GM21447 (cell line): ENCODE results near the gene PCDHGB6.
"Not testable (repeated sequence)": the region's sequence is repeated elsewhere in the genome, so short reads cannot be mapped to it uniquely, and the experiment has no call there.

ENCODE experiments used
- ATAC-seq: cut with Tn5 transposase; IDR thresholded peaks from one replicate; pipeline ENCODE4 v1.9.1; 2021; ENCODE audit not compliant: unreplicated experiment

PCDHGB6 gene

DNA sequence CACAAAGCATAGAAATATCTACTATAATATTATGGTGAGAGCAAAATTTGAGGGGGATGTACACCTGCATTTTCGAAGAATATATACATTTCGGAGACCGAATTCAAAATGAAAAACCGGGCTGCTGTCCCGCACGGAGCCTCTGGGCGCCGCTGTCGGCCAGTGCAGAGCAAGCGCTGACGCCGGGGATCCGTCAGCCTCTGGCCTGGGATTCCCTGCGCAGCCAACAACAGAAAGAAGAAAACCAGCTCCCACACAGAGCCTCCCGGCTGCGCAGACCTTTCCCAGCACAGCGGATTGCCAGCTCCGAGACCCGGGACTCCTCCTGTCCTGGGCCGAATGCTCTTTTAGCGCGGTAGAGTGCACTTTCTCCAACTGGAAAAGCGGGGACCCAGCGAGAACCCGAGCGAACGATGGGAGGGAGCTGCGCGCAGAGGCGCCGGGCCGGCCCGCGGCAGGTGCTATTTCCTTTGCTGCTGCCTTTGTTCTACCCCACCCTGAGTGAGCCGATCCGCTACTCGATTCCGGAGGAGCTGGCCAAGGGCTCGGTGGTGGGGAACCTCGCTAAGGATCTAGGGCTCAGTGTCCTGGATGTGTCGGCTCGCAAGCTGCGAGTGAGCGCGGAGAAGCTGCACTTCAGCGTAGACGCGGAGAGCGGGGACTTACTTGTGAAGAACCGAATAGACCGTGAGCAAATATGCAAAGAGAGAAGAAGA is at the start of gene PCDHGB6:
TSS of gene PCDHGB6 (plus strand) at position 232 of the 716 bp plus-strand sequence. CDS start at position 414, 182 bp downstream.
- ATAC-seq = not testable (repeated sequence)

DNA sequence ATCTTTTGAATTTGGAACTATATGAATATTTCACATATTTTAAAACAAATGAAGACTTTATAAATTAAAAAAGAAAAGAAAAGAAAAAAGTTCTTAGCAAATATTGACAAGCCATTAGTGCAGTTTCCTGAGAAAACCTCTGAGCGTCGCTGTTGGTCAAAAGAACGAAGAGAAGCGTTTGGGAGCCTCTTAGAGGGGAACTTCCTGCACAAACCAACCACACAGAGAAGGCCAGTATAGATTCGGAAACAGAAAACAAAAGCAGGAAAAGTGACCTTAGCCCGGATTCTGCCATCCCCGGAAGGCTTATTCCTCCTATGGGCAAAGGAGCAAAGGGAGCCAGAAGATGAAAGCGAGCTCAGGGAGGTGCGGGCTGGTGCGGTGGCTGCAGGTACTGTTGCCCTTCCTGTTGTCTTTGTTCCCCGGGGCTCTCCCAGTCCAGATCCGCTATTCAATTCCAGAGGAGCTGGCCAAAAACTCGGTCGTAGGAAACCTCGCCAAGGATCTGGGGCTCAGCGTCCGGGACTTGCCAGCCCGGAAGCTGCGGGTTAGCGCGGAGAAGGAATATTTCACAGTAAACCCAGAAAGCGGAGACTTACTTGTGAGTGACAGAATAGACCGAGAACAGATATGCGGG is 47.9 kb upstream of the PCDHGB6 start, which contains the start of gene PCDHGB2:
TSS of gene PCDHGB2 (plus strand) at position 205 of the 637 bp plus-strand sequence. CDS start at position 347, 142 bp downstream.
- no peak for ATAC-seq

- no peak for ATAC-seq
Measured at GRCh38 chr5:141360685-141361084, 47.1 kb upstream of the PCDHGB6 start.

GRCh38 chr5:141362719-141363118 is 45.1 kb upstream of the PCDHGB6 start:
- ATAC-seq = no peak

DNA sequence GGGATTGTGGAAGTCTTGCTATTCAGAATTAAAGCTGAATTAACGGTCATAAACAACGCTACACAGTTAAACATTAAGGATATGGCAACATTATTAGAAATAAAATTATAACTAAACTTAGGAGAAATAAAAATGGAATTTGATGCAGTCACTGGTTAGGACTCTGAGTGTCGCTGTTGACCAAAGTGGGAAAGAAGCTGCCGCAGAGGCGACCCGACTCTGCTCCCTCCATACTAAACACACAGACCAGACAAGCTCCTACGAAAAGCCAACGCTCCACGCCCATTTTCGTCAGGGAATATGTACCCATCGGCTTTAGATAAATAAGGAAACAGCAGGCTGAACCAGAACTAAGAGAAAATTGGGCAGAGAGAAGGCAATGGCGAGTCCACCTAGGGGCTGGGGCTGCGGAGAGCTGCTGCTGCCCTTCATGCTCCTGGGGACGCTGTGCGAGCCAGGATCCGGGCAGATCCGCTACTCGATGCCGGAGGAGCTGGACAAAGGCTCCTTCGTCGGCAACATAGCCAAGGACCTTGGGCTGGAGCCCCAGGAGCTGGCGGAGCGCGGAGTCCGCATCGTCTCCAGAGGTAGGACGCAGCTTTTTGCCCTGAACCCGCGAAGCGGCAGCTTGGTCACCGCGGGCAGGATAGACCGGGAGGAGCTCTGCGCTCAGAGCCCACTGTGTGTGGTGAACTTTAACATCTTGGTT is 43.7 kb upstream of the PCDHGB6 start, which contains the start of gene PCDHGA5:
TSS of gene PCDHGA5 (plus strand) at position 211 of the 709 bp plus-strand sequence. CDS start at position 380, 169 bp downstream.
- no peak for ATAC-seq

- no peak for ATAC-seq
Measured at GRCh38 chr5:141366016-141366896, 41.6 kb upstream of the PCDHGB6 start.

- no peak for ATAC-seq
Measured at GRCh38 chr5:141369994-141370848, 37.6 kb upstream of the PCDHGB6 start, which contains the start of gene PCDHGB3. TSS of gene PCDHGB3 (plus strand) at chr5:141370242. CDS start at chr5:141370395, 153 bp downstream.

DNA sequence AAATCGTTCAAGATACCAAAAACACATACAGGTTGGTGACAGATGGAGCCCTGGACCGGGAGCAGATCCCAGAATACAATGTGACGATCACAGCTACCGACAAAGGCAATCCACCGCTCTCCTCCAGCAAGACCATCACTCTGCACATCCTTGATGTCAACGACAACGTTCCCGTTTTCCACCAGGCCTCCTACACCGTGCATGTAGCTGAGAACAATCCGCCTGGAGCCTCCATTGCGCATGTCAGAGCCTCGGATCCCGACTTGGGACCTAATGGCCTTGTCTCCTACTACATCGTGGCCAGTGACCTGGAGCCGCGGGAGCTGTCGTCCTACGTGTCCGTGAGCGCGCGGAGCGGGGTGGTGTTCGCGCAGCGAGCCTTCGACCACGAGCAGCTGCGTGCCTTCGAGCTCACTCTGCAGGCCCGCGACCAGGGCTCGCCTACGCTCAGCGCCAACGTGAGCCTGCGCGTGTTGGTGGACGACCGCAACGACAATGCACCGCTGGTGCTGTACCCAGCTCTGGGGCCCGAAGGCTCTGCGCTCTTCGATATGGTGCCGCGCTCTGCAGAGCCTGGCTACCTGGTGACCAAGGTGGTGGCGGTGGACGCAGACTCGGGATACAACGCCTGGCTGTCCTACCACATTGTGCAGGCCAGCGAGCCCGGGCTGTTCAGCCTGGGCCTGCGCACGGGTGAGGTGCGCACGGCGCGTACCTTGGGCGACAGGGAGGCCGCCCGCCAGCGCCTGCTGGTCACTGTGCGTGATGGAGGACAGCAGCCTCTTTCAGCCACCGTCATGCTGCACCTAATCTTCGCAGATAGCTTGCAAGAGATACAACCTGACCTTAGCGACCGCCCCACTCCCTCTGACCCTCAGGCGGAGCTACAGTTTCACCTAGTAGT is 36.0 kb upstream of the PCDHGB6 start:
- ATAC-seq = no peak

DNA sequence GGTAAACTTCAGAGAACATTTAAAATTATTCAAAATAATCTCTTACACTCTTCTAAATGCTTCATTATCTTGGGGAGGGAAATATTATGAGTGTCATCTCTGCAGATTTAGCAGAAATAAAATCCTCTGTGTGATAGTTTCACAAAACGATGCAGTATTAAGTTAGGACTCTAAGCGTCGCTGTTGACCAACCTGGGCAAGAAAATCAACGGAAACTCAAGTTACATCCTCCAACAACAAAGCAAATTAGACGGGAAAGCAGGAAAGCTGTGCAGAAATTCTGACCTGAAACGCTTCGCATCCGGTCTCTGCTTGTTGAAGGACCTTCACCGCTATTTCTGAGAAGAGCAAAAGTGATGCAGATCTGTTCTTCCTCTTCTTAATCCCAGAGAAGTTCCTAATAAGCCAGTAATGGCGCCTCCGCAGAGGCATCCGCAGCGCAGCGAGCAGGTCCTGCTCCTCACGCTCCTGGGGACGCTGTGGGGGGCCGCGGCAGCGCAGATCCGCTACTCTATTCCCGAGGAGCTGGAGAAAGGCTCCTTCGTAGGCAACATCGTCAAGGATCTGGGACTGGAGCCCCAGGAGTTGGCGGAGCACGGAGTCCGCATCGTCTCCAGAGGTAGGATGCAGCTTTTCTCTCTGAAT is 34.0 kb upstream of the PCDHGB6 start, which contains the start of gene PCDHGA6:
TSS of gene PCDHGA6 (plus strand) at position 219 of the 645 bp plus-strand sequence. CDS start at position 412, 193 bp downstream.
- ATAC-seq = no peak

GRCh38 chr5:141374627-141375026 is 33.2 kb upstream of the PCDHGB6 start:
- ATAC-seq = no peak

GRCh38 chr5:141375444-141376155 is 32.2 kb upstream of the PCDHGB6 start:
- not testable (repeated sequence) for ATAC-seq

DNA sequence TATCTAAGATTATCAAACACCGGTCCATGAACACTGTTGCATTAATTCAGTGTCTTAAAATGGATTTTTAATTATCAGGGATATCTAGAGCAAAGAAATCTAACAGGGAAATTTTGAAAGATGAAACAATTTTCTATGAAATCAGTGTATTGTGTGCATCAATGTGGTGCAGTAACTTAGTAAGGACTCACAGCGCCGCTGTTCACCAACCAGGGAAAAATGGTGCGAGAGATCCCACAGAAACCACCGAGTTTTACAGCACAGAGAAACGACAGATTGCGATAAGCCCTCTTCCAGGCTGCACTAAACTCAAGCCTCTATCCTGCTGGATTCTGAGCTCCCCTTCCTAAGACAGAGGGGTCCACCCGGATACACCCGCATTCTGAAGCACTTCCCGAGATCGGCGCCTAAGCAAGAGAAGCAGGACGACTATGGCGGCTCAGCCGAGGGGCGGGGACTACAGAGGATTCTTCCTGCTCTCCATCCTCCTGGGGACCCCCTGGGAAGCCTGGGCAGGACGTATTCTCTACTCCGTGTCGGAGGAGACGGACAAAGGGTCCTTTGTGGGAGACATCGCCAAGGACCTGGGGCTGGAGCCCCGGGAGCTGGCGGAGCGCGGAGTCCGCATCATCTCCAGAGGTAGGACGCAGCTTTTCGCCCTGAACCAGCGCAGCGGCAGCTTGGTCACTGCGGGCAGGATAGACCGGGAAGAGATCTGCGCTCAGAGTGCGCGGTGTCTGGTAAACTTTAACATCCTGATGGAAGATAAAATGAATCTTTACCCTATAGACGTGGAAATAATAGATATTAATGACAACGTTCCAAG is 25.1 kb upstream of the PCDHGB6 start, which contains the start of gene PCDHGA7:
TSS of gene PCDHGA7 (plus strand) at position 274 of the 826 bp plus-strand sequence. CDS start at position 432, 158 bp downstream.
- no peak for ATAC-seq

DNA sequence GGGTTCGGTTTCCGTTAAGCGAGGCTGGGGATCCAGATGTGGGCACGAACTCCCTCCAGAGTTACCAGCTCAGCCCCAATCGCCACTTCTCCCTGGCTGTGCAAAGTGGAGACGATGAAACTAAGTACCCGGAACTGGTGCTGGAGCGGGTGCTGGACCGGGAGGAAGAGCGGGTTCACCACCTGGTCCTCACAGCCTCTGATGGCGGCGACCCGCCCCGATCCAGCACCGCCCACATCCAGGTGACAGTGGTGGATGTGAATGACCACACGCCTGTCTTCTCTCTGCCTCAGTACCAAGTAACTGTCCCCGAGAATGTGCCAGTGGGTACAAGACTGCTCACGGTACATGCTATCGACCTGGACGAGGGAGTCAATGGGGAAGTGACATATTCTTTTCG is 24.5 kb upstream of the PCDHGB6 start:
- ATAC-seq = no peak

- ATAC-seq = no peak
Measured at GRCh38 chr5:141384471-141385267, 23.2 kb upstream of the PCDHGB6 start.

GRCh38 chr5:141387557-141388311 is 20.1 kb upstream of the PCDHGB6 start, which contains the start of gene PCDHGB4:
TSS of gene PCDHGB4 (plus strand) at chr5:141387698. CDS start at chr5:141387885, 187 bp downstream.
- ATAC-seq = not testable (repeated sequence)
